ENCODE data around the gene PPIE.

DNA sequence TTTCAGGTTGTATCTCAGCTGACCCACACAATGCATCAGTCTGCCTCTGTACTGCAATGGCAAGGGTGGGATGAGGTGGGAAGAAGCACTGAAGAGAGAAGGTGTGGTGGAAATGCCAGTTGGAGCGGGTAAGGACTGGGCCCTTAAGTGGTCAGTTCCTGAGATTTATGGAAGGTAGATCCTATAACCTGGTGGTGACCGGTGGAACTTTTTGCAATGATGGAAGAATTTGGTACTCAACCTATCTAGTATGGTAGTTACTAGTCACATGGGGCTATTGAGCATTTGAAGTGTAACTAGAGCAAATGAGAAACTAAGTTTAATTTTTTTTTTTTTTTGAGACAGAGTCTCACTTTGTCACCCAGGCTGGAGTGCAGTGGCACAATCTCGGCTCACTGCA lies 39.3 kb upstream of the PPIE start:
- TF ChIP-seq, protein P1, sequence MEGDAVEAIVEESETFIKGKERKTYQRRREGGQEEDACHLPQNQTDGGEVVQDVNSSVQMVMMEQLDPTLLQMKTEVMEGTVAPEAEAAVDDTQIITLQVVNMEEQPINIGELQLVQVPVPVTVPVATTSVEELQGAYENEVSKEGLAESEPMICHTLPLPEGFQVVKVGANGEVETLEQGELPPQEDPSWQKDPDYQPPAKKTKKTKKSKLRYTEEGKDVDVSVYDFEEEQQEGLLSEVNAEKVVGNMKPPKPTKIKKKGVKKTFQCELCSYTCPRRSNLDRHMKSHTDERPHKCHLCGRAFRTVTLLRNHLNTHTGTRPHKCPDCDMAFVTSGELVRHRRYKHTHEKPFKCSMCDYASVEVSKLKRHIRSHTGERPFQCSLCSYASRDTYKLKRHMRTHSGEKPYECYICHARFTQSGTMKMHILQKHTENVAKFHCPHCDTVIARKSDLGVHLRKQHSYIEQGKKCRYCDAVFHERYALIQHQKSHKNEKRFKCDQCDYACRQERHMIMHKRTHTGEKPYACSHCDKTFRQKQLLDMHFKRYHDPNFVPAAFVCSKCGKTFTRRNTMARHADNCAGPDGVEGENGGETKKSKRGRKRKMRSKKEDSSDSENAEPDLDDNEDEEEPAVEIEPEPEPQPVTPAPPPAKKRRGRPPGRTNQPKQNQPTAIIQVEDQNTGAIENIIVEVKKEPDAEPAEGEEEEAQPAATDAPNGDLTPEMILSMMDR (IDR thresholded peaks at IDR 0.05; ENCODE audit: low read depth, low read length): no peak
- no peak for TF ChIP-seq EZH2phosphoT487 (IDR thresholded peaks at IDR 0.05; ENCODE audit: low read depth)
